ENCODE data around the gene SNRPF.

The SNRPF gene

GRCh38 chr12:95880895-95881294, 22.1 kb downstream of the SNRPF start:
- Mint-ChIP-seq H3K36me3 (peaks cover 4% of the 10 kb centered on the region), H3K9me3 (no peaks in the 10 kb centered on the region), H3K4me3 (no peak overlapping the region), H3K4me1 (no peaks in the 10 kb centered on the region), H3K27ac (no peak overlapping the region), H3K27me3 (peaks cover 2% of the 10 kb centered on the region)
- DNase-seq (ENCODE audit: low spot score in 2 of 2) (no peak), ATAC-seq (ENCODE audit: low read depth) (no peak)

DNA sequence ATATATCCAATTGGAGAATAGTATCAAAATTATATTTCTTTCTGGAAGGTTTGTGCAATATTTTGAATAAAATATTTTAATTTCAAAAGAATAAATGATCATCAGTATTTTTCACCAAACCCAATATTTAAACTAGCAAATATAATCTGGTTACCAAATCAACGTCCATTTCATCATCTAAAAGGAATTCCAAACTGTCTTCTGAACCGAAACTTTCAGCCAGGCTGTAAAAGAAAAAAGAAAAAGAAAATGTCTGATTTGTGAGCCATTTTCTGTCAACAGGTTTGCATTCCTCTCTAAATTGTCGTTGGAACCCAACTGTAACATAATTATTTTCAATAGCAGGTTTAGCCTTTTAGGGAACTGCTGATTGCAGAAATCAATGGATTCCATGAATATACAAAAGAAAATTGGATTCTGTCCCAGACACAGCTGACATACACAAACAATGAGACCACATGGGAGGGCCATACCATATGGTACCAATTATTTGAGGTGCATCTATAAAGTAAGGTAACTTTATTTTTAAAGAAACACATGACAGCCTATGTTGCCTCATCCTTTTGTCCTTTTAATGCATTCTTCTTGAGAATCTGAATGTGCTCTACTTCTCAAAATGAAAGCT, 22.7 kb downstream of the SNRPF start:
- H3K36me3 Mint-ChIP-seq, result peaks cover 4% of the 10 kb centered on the region
- ATAC-seq (ENCODE audit: low read depth) (no peak), DNase-seq (ENCODE audit: low spot score in 2 of 2) (no peak)
- H3K27me3 Mint-ChIP-seq, result peaks cover 2% of the 10 kb centered on the region
- no peak overlapping the region for H3K4me3 Mint-ChIP-seq
- H3K27ac Mint-ChIP-seq, result no peak overlapping the region
- no peaks in the 10 kb centered on the region for H3K4me1 Mint-ChIP-seq
- H3K9me3 Mint-ChIP-seq, result no peaks in the 10 kb centered on the region

GRCh38 chr12:95882080-95882479, 23.3 kb downstream of the SNRPF start:
- peaks cover 2% of the 10 kb centered on the region for H3K27me3 Mint-ChIP-seq
- no peaks in the 10 kb centered on the region for H3K4me1 Mint-ChIP-seq
- DNase-seq (ENCODE audit: low spot score in 2 of 2) (no peak), ATAC-seq (ENCODE audit: low read depth) (no peak)
- H3K27ac Mint-ChIP-seq, result no peak overlapping the region
- H3K9me3 Mint-ChIP-seq, result no peaks in the 10 kb centered on the region
- H3K36me3 Mint-ChIP-seq, result peaks cover 4% of the 10 kb centered on the region
- no peak overlapping the region for H3K4me3 Mint-ChIP-seq

DNA sequence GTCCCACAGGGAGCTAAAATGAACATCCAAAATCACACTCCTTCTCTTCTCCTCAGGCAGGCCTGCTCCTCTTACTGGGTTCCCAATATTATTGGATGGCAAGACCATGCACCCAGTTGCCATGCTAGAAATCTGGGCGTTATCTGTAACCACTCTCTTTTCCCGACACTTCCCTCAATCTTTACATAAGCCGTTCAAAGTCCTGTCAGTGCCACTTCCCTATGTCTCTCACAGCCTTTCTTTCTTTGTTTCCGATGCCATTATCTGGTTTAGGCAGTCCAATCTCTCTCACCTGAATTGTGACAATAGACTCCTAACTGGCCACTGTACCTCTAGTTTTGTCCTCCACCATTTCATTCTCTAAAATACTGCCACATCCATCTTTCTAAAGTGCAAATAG, 24.1 kb downstream of the SNRPF start:
- H3K36me3 Mint-ChIP-seq, result peaks cover 4% of the 10 kb centered on the region
- H3K27ac Mint-ChIP-seq, result no peak overlapping the region
- no peak overlapping the region for H3K4me3 Mint-ChIP-seq
- H3K27me3 Mint-ChIP-seq, result peaks cover 2% of the 10 kb centered on the region
- H3K9me3 Mint-ChIP-seq, result no peaks in the 10 kb centered on the region
- H3K4me1 Mint-ChIP-seq, result no peaks in the 10 kb centered on the region
- DNase-seq (ENCODE audit: low spot score in 2 of 2), result no peak
- no peak for ATAC-seq (ENCODE audit: low read depth)

DNA sequence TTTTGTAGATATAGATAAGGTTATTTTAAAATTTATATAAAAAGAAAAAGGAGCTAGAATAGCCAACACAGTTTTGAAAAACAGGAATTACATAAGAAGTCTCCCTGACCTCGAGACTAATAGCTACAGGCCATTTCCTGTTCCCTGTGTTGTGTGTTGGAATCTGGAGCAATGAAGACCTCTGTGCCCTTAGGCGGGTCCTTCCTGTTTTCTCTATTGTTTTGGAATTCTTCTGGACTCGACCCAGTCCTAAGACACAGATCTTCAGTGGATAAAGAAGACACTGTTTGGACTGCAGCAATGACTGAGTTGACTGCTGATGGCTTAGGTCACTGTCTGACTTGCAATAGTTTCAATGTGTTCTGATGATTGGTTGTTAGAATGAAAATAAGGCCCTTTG, 26.2 kb downstream of the SNRPF start:
- Mint-ChIP-seq H3K4me1 (no peaks in the 10 kb centered on the region), H3K9me3 (no peaks in the 10 kb centered on the region), H3K27ac (no peak overlapping the region), H3K36me3 (peaks cover 1% of the 10 kb centered on the region), H3K27me3 (peaks cover 1% of the 10 kb centered on the region), H3K4me3 (no peak overlapping the region)
- ATAC-seq (ENCODE audit: low read depth) (no peak), DNase-seq (ENCODE audit: low spot score in 2 of 2) (no peak)

DNA sequence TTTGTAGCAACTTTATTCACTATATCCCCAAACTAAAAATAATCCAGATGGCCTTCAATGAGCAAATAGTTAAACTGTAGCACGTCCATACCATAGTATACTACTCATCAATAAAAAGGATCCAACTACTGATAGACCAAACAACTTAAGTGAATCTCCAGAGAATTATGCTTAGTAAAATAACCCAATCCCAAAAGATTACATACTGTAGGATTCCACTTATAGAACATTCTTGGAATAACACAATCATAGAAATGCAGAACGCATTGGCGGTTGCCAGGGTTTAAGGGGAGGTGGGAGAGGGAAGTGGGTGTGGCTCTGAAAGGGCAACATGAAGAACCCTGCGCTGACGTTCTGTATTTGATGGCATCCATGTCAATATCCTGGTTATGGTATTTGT, 28.6 kb downstream of the SNRPF start:
- Mint-ChIP-seq H3K9me3 (no peaks in the 10 kb centered on the region), H3K27ac (no peak overlapping the region), H3K27me3 (peaks cover 1% of the 10 kb centered on the region), H3K4me3 (no peak overlapping the region), H3K4me1 (no peaks in the 10 kb centered on the region), H3K36me3 (no peaks in the 10 kb centered on the region)
- DNase-seq (ENCODE audit: low spot score in 2 of 2) (no peak), ATAC-seq (ENCODE audit: low read depth) (no peak)

DNA sequence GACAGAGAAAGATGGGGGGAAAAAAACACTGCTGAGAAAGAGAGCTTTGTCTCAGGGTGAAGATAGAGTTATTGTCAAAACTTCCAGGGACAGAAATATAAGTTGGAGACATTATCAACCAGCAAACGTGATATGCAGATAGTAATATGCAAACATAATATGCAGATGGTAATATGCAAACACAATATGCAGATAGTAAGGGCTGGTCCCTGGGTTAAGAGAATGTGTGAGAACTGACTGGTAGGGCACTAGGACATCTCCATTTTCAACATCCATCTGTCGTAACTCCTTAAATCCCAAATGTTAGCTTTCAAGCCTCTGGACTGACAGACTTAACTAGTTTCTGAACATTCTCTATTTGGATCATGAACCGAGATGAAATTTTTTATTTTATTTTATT, 32.2 kb downstream of the SNRPF start:
- Mint-ChIP-seq H3K4me1 (no peaks in the 10 kb centered on the region), H3K27ac (no peak overlapping the region), H3K27me3 (peaks cover 5% of the 10 kb centered on the region), H3K36me3 (no peaks in the 10 kb centered on the region), H3K9me3 (peaks cover 2% of the 10 kb centered on the region), H3K4me3 (no peak overlapping the region)
- DNase-seq (ENCODE audit: low spot score in 2 of 2) (no peak), ATAC-seq (ENCODE audit: low read depth) (no peak)

- ATAC-seq (ENCODE audit: low read depth) (no peak), DNase-seq (ENCODE audit: low spot score in 2 of 2) (no peak)
- peaks cover 5% of the 10 kb centered on the region for H3K27me3 Mint-ChIP-seq
- H3K27ac Mint-ChIP-seq, result no peak overlapping the region
- H3K4me1 Mint-ChIP-seq, result no peaks in the 10 kb centered on the region
- no peak overlapping the region for H3K4me3 Mint-ChIP-seq
- peaks cover 2% of the 10 kb centered on the region for H3K9me3 Mint-ChIP-seq
- no peaks in the 10 kb centered on the region for H3K36me3 Mint-ChIP-seq
Observed at GRCh38 chr12:95896846-95897245, 38.1 kb downstream of the SNRPF start.

DNA sequence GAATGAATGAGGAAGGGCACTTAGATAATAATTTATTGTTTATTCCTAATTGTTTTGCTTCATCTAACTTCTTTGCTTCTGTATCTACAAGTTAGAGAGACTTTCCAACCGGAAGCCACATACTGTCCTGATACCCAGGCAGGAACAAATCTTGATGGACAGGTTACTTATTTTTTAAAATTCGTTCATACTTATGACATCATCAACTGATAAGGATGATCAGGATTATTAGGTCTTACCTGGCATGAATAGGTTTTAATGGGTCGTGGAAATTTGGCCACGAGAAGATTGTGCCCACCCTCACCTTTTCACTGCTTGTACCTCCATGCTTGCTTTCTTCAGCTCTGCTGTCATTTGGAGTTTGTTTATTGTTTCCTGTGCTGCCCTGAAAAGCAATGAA, 39.3 kb downstream of the SNRPF start:
- H3K9me3 Mint-ChIP-seq, result peaks cover 2% of the 10 kb centered on the region
- DNase-seq (ENCODE audit: low spot score in 2 of 2) (no peak), ATAC-seq (ENCODE audit: low read depth) (no peak)
- no peaks in the 10 kb centered on the region for H3K36me3 Mint-ChIP-seq
- no peak overlapping the region for H3K27ac Mint-ChIP-seq
- no peaks in the 10 kb centered on the region for H3K4me1 Mint-ChIP-seq
- H3K4me3 Mint-ChIP-seq, result no peak overlapping the region
- peaks cover 5% of the 10 kb centered on the region for H3K27me3 Mint-ChIP-seq

DNA sequence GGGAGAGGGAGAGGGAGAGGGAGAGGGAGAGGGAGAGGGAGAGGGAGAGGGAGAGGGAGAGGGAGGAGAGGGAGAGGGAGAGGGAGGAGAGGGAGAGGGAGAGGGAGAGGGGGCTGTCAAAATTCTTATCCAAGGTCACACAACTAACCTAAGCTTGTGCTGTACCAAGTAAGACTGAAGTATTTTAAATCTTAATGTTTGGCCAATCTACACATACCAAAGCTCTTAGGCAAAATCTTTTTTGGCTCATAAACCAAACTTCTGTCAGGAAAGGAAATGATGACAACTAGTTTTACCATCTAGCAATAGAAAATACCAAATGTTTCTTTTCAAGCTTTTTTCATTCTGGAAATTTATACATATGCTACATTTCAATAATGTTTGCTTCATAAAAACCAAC, 49.8 kb downstream of the SNRPF start:
- no peaks in the 10 kb centered on the region for H3K4me1 Mint-ChIP-seq
- DNase-seq (ENCODE audit: low spot score in 2 of 2), result no peak

DNA sequence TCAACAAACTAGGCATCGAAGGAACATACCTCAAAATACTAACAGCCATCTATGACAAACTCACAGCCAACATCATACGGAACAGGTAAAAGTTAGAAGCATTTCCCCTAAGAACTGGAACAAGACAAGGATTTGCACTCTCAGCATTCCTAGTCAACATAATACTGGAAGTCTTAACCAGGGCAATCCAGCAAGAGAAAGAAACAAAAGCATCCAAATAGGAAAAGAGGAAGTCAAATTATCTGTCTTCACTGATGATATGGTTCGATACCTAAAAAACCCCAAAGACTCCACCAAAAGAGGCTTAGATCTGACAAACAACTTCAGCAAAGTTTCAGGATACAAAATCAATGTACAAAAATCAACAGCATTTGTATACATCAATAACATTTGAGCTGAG, 51.1 kb downstream of the SNRPF start:
- no peak for DNase-seq (ENCODE audit: low spot score in 2 of 2)
- no peak for ATAC-seq (ENCODE audit: low read depth)
- H3K4me3 Mint-ChIP-seq, result no peak overlapping the region

More for the DNA sequence above, 49.8 kb downstream of the SNRPF start:
- Mint-ChIP-seq H3K27me3 (peaks cover 3% of the 10 kb centered on the region), H3K36me3 (no peaks in the 10 kb centered on the region), H3K27ac (no peak overlapping the region), H3K4me3 (no peak overlapping the region), H3K9me3 (no peaks in the 10 kb centered on the region)
- no peak for ATAC-seq (ENCODE audit: low read depth)

More for the DNA sequence above, 51.1 kb downstream of the SNRPF start:
- no peaks in the 10 kb centered on the region for H3K36me3 Mint-ChIP-seq
- H3K27me3 Mint-ChIP-seq, result peaks cover 3% of the 10 kb centered on the region
- H3K4me1 Mint-ChIP-seq, result no peaks in the 10 kb centered on the region
- no peak overlapping the region for H3K27ac Mint-ChIP-seq
- H3K9me3 Mint-ChIP-seq, result no peaks in the 10 kb centered on the region

Data from memory B cell (primary cell).